GM18498 (cell line): Measurements from ENCODE around the gene PRKCA.

ENCODE experiments used
- ATAC-seq: cut with Tn5 transposase; IDR thresholded peaks from one replicate; pipeline ENCODE4 v1.9.1; 2021; ENCODE audit warnings: mild to moderate bottlenecking, moderate library complexity; ENCODE audit not compliant: unreplicated experiment

The PRKCA gene

DNA sequence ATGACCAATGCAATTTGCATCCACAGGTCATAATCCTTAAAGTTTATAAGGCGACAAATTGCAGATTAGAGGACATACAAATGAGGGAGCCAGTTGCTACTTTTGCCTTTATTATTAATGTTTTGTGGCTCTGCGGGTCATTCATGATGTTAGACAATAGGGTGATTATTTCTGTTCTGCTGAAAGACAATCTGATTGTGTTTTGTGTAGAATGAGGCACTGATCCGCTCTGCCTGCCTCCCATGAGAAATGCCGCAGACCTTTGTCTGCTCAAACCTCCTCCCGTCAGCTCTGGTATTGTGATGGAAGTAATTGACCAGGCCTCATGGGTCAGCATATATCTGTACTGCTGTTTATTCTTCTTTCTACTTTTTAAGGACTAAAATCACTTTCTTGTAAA is 224.9 kb downstream of the PRKCA start:
- no peak for ATAC-seq

DNA sequence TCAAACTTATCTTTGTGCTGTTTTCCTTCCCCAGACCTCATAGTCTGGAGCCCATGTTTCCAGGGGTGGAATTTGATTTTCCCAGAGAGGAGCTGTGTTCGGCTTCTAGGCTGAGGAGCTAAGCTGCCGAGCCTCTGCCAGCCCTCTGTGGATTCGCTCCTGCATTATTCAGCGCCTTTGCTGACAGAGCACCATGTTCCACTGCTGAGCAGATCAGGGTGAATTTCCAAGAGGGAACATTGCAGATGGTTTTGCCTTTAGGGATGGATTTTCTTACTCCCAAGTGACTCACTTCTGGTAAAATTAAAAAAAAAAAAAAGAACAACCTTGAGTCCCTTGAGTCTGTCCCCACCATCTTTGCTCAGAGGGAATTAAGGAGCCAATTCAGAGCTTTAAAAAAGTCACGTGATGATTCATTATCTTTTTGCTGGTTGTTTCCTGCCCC is 229.5 kb downstream of the PRKCA start:
- no peak for ATAC-seq

DNA sequence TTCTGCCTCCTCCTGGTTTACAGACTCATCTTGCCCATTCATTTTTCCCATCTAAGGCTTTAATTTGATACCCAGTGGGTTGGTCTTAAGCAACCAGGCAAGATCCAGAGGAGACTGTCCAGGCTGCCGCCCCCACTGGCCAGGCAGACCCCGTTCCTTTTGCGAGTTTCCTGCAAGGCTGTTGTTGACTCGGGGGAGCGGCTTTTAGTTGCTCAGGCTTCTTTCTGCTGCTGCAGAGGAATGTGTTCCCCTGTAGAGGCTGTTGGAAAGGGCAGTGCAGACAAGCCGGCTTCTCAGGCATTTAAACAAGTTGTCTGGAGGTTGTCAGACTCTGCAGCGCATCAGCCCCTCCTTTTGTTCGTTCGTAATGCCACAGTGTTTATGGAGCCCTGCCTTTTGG is 231.2 kb downstream of the PRKCA start:
- ATAC-seq: no peak

DNA sequence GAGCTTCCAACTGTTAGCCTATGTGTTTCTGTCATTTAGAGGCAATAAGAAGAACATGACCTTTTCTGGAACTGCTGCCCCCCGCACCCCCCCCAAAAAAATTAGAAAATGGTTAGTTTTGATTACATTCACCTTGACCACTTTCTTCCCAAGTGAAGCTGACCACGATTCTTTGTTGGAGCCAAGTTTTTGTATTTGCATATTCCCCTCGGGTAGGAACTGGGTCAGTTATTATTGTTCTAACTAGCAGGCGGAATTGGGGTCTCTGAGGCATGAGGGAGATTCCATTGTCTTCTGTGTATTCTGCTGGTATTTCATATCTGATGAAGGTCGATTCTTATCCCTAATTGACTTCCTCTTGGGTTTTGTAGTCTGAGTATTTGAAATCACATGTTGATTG is 231.6 kb downstream of the PRKCA start:
- ATAC-seq: no peak

DNA sequence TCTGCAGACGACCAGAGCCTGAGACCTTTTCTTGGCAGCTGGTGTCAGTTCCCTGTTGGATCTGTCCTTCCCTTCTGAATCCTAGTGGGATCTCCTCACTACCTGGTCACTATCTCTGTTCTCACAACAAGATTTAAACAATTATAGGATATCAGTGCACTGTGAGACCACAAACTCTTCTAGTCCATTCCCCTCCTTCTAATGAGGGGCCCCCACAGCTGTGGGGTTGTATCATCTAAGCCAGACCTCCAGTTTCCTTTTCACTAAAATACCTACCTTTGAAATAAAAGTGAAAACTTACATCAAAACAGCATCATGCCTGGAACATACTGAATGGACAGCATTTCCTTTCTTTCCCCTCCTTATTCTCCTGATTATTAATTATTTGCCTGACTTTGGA is 233.2 kb downstream of the PRKCA start:
- ATAC-seq: no peak

DNA sequence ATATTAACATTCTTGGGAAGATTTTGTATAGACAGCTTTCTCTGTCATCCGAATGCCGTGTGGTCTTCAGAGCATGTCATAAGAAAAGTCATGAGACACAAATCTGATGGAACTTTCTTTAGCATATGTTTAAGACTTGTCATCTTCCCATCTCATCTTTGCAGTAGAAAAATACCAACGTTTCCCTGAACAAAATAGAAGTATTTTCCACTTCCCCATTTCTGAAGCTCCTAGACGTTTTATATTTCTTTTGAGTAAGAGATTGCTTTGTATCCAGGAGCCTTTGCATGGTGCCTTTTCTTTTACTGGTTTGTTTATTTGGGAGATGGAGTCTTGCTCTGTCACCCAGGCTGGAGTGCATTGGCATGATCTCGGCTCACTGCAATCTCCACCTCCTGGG is 235.1 kb downstream of the PRKCA start:
- ATAC-seq: no peak

DNA sequence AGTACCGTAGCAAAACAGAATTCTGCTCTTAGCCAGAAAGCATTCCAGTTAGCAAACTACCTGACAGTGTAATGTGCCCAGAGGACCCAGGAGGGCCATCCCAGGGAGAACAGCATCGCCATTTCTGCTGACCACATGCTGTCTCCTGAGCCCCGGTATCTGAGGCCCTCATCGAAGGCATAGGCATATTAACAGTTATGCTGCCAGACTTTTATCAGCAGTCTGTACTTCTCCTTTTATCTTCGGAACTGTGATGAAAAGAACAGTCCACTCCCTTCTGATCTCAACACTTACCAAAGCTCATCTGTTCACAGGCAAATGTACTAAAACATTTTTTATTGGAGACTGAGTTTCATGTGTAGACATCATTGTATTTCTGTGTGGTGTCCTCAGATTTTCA is 236.4 kb downstream of the PRKCA start:
- ATAC-seq: no peak

DNA sequence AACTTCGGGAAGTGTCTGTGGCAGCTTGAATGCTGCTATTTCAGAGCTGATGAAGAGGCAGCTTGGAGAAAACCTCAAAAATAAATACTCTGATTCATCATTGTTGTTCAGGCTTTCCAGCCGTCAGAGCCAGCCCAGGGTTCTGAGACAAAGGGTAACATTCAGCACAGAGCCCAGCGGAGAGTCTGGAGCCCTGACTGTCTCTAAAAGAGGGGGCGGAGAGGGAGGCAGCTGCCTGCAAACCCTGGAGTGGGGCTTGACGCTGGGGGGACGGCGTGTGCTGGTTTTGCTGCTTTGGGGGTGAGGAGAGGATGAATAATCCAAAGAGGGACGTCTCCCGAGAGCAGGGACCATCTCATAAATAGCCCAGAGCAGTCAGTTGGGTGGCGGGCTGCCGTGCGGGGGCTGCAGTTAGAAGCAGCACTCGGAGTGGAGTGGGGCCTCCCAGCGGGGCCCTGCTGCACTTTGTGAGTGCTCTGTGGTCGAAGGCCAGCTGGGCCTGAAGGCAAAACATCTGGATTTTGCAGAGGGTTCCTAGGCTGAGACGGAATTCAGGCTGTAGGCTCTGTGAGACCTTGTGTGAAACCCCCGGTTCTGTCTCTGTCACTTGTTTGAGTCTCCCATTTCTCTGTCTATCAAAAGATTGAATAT is 237.8 kb downstream of the PRKCA start:
- ATAC-seq: no peak

DNA sequence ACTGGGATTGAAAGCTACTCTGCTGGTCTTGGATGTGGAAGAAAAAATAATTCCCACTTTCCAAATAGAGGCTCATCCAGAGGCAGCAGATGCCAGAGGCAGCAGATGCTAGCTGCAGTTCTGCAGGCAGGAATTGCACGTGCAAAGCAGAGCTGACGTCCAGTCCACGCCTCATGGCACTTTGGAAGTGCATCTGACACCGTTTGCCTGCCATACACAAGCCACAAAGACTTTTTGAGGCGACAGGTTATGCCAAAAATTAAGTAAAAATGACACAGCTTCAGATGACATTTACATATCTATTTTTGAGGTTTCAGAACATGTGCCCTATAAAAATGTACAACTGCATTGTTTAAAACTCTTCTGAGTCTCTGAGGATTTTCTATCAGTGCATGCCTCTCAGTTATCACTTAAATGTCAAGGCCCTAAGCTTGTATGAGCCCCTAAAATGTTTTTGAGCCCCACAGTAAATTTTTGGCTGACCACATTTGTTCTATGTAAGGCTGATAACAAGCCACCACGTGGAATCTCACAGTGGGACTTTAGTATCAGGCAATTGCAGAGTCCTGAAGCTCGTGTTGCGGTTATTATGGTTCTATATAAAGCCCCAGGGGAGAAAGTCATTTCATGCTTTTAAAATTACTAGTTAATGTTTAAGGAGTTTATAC is 239.2 kb downstream of the PRKCA start:
- ATAC-seq: peak; percentile 74

DNA sequence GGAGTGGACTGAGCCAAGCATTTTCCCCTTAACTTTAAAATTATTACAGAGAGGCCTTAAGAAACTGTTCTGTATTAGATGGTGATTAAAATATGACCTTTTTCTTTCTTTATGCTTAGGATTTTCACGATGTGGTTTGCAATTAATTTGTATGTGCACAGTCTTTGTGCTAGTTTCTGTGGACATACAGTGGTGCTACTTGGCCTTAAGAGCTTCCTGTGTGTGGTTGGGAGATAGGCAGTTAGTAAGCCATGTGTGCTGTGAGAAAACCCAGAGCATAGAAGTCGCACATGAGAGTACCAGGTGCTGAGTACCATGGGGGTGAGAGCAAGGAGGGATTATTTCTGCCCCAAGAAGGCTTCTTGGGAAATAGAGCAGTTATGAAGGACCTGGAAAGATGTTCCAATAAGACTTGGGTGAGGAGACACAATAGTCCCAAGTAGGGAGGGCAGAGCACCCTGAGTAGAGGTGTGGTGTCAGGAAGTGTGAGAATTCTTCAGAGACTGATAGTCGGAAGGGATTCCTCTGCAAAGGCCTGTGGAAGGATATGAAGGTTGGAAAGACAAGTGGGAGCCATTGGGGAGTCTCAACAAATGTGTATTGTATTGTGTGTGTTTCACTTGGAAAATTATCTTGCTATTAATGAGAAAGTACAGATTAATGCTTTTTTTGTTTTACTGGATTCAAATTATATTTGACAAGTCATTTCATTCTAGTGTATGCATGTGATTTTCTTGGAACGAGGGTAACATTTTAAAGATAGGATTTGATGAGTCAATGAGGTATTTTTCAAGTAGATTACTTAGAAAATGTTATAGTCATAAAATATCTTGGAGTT is 239.9 kb downstream of the PRKCA start:
- peak; percentile 97 for ATAC-seq

DNA sequence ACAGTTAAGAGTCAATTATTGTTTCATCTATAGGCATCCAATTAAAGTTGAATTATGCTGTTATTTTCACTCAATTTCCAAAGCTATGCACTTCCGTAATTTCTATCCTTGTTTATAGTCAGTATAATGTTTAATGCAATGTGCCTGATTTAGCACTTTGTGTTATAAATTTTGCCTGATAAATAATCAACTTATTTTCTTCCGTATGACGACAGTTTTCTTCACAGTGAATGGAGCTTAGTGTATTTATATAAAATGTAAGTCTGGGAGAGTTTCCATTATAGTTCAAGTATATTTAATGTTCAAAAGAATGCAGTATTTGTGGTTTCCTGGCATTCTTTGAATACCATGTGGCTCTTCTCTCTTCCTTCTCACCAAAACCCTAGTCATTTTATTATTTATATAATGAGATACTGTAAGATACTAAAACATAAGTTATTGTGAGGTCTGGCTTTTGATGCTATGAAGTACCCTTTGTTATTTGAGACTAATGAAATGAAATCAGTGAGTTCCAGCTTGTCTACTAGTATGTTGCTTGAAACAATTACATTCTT is 240.6 kb downstream of the PRKCA start:
- no peak for ATAC-seq

DNA sequence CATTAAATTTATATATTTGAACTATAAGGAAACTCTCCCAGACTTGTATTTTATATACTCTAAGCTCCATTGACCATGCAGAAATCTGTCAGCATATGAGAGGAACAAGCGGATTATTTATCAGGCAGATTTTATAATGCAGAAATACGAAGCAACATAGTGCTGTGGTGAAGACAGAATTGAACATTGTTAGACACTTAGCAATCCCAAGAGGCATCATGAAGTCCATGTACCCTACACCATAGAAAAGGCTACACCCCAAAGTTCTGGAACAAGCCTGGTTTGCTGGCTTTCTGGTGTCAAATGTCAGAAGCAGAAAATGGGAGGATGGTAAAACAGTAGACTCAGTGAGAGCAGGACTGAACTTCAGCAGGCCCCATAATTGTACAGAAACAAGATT is 241.1 kb downstream of the PRKCA start:
- no peak for ATAC-seq

DNA sequence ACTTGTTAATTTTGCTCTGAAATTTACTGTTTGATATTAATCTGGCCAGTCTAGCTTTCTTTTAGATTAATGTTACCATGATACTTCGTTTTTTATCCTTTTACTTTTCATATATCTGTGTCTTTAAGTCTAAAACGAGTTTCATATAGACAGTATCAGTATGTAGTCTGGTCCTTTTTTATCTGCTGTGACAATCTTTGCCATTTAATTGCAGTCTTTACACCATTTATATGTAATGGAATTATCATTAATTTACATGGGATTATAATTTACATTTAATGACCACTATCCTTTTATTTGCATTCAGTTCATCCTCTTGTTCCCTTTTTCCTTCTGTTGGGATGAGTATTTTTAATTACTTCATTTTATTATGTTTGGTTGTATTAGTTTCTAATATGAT is 243.5 kb downstream of the PRKCA start:
- no peak for ATAC-seq

DNA sequence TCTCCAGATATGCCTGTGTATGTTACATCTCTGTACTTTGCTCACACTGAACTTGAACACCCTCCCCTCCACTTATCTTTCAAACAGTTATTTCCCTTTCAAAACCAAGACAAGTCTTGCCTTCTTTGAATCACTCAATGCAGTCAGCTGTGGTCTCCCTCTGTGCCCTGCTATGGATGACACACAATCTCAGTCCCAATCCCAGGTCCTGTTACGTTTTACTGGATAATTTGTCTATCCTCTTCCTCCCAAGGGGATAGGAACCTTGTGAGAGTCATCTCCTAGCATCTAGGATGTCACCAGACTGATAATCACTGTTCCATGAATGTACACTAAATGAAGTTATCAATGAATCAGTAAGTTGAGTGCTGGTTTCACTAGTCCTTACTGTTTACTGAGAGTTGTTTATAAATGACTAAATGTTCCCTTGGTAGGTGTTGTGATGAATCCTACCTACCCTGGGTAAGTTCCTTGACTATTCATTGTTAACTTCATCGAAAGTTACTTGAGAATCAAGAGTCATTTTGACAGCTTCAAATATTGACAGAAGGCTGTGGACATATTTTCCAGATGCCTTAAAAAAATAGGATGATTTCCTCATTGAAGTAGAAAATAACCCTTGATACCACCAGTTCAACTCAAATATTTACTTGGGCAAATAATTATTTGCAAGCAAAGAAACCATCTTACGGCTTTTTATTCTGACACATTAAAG is 244.9 kb downstream of the PRKCA start:
- ATAC-seq: no peak

DNA sequence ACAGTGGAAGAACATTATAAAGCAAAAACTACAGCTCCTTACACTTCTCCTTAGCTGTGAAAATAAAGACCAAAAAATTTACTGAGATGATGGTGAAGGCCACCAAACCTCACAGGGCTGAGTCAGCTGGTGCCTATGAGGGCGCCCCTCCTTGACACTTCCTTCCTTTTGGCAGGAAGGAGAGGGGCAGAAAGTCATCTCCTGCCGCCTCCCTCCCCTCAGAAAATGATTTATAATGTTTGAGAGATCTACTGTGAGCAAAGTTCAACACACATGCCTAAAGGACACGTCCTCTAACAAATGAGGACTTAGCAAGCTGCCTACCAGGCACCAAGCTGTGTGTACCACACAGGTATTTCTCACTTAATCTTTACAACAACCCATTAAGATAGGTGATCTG is 245.7 kb downstream of the PRKCA start:
- no peak for ATAC-seq

DNA sequence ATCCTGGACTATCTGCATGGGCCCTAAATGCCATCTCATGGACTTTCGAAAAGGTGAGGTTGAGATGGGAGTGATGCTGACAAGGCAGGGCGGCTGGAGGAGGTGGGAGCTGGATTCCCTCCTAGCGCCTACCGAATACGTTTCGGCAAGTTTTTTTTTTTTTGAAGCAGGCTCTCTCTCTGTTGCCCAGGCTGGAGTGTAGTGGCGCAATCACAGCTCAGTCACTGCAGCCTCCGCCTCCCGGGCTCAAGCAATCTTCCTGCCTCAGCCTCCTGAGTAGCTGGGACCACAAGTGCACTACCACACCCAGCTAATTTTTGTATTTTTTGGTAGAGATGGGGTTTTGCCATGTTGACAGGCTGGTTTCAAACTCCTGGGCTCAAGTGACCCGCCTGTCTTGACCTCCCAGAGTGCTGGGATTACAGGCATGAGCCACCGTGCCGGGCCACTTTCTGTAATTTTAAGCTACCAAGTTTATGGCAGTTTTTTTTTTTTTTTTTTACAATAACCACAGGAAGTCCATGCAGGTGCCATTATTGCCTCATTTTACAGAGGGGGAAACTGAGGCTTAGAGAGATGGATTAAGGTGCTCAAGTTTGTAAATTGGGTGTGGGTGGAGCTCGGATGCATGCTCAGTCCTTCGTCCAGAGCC is 246.4 kb downstream of the PRKCA start:
- no peak for ATAC-seq

DNA sequence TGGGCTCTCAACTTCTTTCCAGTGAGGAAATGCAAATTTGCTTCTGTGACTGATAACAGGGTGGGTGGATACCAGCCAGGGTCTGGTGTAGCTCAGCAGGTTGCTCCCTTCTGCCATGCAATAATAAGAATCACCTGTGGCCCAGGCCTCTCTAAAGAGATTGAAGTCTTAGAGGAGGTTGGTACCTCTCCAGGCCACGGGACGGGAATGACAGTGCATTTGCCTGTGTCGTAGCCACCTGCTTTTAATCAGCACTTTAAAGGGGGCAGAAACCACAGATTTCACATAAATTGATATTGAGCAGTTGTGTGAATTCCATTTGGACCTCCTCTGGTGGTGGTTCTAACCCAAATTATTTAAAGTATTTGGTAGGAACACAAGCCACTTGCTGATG is 246.9 kb downstream of the PRKCA start:
- ATAC-seq: no peak

DNA sequence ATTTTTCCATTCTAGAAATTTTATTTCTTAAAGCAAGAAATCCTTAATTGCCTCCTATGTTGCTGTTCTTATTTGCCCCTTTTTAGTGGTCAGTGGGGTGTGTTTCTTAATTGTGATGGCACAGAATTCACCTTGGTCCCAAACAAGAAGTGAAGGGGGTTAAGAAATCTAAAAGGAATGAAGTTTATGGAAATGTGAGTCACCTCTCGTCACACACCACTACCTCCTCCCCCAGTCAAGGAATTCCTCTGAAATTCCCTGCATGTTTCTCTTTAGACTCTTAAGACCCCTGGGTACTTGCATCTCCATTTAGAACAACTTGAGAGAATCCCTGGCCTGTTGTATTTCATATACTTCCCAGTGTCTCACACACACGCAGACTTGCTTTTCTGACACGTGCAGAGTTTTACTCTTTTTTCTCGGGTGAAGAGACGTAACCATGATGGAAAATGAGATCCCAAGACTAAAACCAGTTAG is 247.4 kb downstream of the PRKCA start:
- ATAC-seq: no peak

DNA sequence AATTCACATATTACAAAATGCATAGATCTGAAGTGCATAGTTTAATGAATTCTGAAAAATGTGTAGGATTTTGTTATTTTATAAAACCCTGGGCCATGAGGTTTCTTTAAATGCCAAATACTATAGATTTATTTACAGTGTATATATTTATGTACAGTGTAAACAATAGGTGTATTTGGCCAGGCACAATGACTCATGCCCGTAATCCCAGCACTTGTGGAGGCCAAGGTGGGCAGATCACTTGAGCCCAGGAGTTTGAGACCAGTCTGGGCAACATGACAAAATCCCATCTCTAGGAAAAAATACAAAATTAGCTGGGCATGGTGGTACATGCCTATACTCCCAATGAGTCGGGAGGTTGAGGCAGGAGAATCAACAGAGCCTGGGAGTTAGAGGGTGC is 249.4 kb downstream of the PRKCA start:
- ATAC-seq: no peak

DNA sequence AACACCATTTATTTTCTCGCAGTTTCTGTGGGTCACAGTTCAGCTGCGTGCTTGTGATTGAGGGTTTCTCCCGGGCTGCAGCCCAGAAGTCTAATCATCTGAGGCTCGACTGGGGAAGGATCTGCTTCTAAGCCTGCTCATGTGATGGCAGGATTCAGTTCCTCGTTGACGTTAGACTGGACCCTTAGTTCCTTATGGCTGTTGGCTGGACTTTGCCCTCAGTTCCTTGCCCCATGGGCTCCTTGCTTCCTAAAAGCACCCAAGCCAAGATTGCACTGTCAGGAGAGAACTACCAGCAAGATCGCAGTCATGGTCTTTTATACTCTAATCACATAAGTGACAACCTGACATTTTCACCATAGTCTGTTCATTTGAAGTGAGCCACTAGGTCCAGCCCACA is 250.0 kb downstream of the PRKCA start:
- no peak for ATAC-seq
